GM13977 (cell line): ENCODE results near the gene MAPK9.

ENCODE experiments used
- DNase-seq: peaks from one replicate; pipeline ENCODE4 v3.0.0; 2012; ENCODE audit warnings: low spot score
- CTCF ChIP-seq: IDR thresholded peaks from 2 replicates; pipeline ENCODE4 v1.5.1; 2012; ENCODE audit warnings: mild to moderate bottlenecking, control low read depth; ENCODE audit not compliant: insufficient read depth; ENCODE audit errors: extremely low read depth, missing control alignments
- in situ Hi-C: fragments of 300-500 bp; cut with MboI; formaldehyde crosslinking; loops from one replicate; pipeline ENCODE4 v1.12.0; 2022; ENCODE audit warnings: low sequenced_read_pairs, low pct_unique_long_range_greater_than_20kb, mixed read lengths, inconsistent platforms; ENCODE audit not compliant: unreplicated experiment

Gene MAPK9

GRCh38 chr5:180202939-180203573, 88.8 kb downstream of the MAPK9 start:
- no peak for TF ChIP-seq CTCF
- in situ Hi-C loops: no loop called here
- DNase-seq: no peak

DNA sequence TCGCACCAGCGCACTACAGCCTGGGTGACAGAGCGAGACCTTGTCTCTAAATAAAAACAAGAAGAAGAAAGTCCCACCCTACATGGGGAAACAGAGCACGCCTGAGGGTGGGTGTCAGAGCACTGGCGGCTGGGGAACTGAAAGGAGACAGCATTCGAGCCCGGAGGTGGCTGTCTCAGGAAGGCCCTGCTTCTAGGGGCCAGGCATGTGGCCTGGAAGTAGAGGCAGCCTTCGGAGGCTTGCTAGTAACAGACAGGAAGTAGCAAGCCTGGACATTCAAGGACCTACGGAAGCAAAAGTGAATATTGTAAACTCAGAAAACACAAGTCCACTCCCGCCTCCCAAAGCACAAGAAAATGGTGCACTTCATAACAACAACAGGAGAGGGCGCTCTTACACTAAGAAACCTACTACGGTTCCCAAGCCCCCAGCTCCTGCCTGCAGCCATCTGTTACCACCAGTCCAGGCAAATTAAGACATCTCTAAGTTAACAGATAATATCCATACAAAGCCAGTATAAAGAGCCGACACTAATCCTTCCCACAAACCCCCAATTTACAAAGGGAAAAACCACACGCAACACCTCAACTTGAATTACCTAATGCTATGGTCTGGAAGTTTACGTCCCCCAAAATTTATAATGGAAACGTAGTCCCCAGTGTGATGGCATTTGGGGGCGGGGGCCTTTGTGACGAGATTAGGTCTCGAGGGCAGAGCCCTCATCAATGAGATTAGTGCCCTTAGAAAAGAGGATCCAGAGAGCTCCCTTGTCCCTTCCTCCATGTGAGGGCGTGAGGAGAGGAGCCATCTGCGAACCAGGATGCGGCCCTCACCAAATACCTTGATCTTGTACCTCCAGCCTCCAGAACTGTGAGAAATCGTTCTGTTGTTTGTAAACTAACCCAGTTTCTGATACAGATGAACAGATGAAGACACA, 90.6 kb downstream of the MAPK9 start:
- DNase-seq: no peak
- TF ChIP-seq CTCF: peak; percentile 52
- in situ Hi-C loops: no loop called here

DNA sequence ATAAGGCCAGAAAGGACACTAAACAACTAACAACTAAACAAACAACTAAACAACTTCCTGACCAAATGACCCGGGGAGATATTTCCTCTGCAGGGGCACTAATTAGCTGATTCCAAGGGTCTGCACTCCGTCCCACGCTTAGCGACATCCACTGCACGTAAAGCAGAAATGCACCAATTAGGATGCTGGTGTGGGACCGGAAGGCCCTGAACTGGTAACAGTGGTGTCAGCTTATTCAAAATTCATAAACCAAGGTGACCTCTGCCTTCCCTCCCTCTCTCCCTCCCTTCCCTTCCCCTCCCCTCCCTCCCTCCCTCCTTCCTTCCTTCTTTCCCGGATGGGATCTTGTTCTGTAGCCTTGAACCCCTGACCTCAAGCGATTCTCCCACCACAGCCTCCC, 92.5 kb downstream of the MAPK9 start:
- in situ Hi-C loops: no loop called here
- DNase-seq: no peak
- TF ChIP-seq CTCF: no peak

DNA sequence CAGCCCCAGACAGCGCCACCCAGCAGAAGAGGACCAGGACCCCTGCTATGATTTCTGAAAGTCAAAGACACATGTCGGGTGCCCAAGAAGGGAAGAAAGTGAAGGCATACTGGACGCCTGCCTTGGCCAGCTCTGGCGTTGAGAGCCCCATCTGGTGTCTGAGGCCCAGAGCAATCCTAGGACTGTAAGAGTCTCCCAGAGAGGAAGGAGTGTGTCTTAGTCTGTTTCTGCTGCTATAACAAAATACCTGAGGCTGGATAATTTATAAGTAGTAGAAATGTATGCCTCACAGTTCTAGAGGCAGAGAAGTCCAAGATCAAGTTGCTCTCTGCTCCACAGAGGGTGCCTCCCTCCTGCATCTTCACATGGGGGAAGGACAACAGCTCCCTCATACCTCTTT, 93.7 kb downstream of the MAPK9 start:
- in situ Hi-C loops: no loop called here
- DNase-seq: no peak
- no peak for TF ChIP-seq CTCF

- TF ChIP-seq CTCF: no peak
- DNase-seq: no peak
- in situ Hi-C loops: no loop called here
Observed at GRCh38 chr5:180197016-180197702, 94.7 kb downstream of the MAPK9 start.
